ENCODE measurements around the gene KIAA1958.

GRCh38 chr9:112506571-112506970, 19.9 kb downstream of the KIAA1958 start:
- TF ChIP-seq RFX5 (IDR thresholded peaks at IDR 0.05; ENCODE audit: low read depth, low read length) (no peak), RAD21 (IDR thresholded peaks at IDR 0.05; ENCODE audit: low read length) (no peak), CTCF (conservative IDR thresholded peaks at IDR 0.05; ENCODE audit: low read depth, low read length) (no peak), POLR2A (IDR thresholded peaks at IDR 0.05; ENCODE audit: low read depth, low read length) (no peak), NFE2L2 (IDR thresholded peaks at IDR 0.05; ENCODE audit: low read depth, low read length) (no peak), MAFK (IDR thresholded peaks at IDR 0.05; ENCODE audit: low read depth, low read length) (no peak)
